Activated naive CD8-positive, alpha-beta T cell treated with anti-CD3 and anti-CD28 coated beads, Interleukin-2, amount 10 ng/mL, durations not matched to agents 7 days and 5 days (primary cell): Measurements from ENCODE around the gene TAS2R3. TPM values are rescaled to one million over a fixed set of nuclear protein-coding genes. Genes with fewer than 3 reads are reported as not detected.
A peak's percentile ranks its signal among the peaks of the same experiment; 100 is the strongest.
"Not testable (repeated sequence)": the region's sequence is repeated elsewhere in the genome, so short reads cannot be mapped to it uniquely, and the experiment has no call there.

ENCODE experiments used
- ATAC-seq: fragments of 150-1000 bp; cut with Tn5 transposase; one replicate; pipeline ENCODE4 v1.10.0; 2021; ENCODE audit warnings: low read depth, moderate library complexity
- POLR2A ChIA-PET: fragments of 350-600 bp; sonication (Branson Sonifier 250); formaldehyde crosslinking; loops from one replicate; lab custom pipeline; 2021; ENCODE audit warnings: antibody characterized with exemption; lab: Charles Lee
- DNase-seq: peaks from one replicate; pipeline ENCODE4 v3.0.0; 2021
- H3K27ac Mint-ChIP-seq: one replicate; pipeline ENCODE4 v1.8.0; 2022; ENCODE audit warnings: mild to moderate bottlenecking, mixed read lengths
- H3K27me3 Mint-ChIP-seq: one replicate; pipeline ENCODE4 v1.8.0; 2022; ENCODE audit warnings: mild to moderate bottlenecking, moderate library complexity, mixed read lengths
- H3K36me3 Mint-ChIP-seq: one replicate; pipeline ENCODE4 v1.8.0; 2021; ENCODE audit warnings: mild to moderate bottlenecking, mixed read lengths
- H3K4me1 Mint-ChIP-seq: one replicate; pipeline ENCODE4 v1.8.0; 2021; ENCODE audit warnings: mixed read lengths
- H3K4me3 Mint-ChIP-seq: one replicate; pipeline ENCODE4 v1.8.0; 2022; ENCODE audit warnings: mild to moderate bottlenecking, moderate library complexity, mixed read lengths
- H3K9me3 Mint-ChIP-seq: one replicate; pipeline ENCODE4 v1.8.0; 2021; ENCODE audit warnings: mixed read lengths
- total RNA-seq, 2 experiments: library from RNA; stranded (reverse); gene quantifications; one replicate each; pipeline ENCODE4 v1.2.3, GENCODE V29; 2021

TAS2R3 gene
- total RNA-seq, 2 experiments from 2014 or later: 2.9 to 3.1 TPM

GRCh38 chr7:141742229-141742628 is 21.7 kb upstream of the TAS2R3 start:
- Mint-ChIP-seq H3K27me3 (no peaks in the 10 kb centered on the region), H3K27ac (no peak overlapping the region), H3K9me3 (no peaks in the 10 kb centered on the region), H3K4me1 (peaks cover 21% of the 10 kb centered on the region), H3K36me3 (peaks cover 28% of the 10 kb centered on the region), H3K4me3 (no peak overlapping the region)
- ATAC-seq (no peak), DNase-seq (no peak)
- POLR2A ChIA-PET: no interaction called here

GRCh38 chr7:141744131-141744530 is 19.8 kb upstream of the TAS2R3 start:
- ATAC-seq (no peak), DNase-seq (no peak)
- H3K4me3 Mint-ChIP-seq: no peak overlapping the region
- peaks cover 18% of the 10 kb centered on the region for H3K4me1 Mint-ChIP-seq
- no peak overlapping the region for H3K27ac Mint-ChIP-seq
- no peaks in the 10 kb centered on the region for H3K27me3 Mint-ChIP-seq
- H3K9me3 Mint-ChIP-seq: no peaks in the 10 kb centered on the region
- POLR2A ChIA-PET: no interaction called here
- peaks cover 26% of the 10 kb centered on the region for H3K36me3 Mint-ChIP-seq

GRCh38 chr7:141748396-141748795 is 15.5 kb upstream of the TAS2R3 start:
- Mint-ChIP-seq H3K9me3 (peaks cover 17% of the 10 kb centered on the region), H3K4me3 (no peak overlapping the region), H3K27ac (no peak overlapping the region), H3K27me3 (no peaks in the 10 kb centered on the region), H3K4me1 (peaks cover 3% of the 10 kb centered on the region), H3K36me3 (peaks cover 57% of the 10 kb centered on the region)
- POLR2A ChIA-PET: no interaction called here
- DNase-seq (no peak), ATAC-seq (no peak)

GRCh38 chr7:141751904-141752303 is 12.0 kb upstream of the TAS2R3 start:
- H3K4me1 Mint-ChIP-seq, POLR2A ChIA-PET, H3K27ac Mint-ChIP-seq, DNase-seq, H3K4me3 Mint-ChIP-seq, H3K27me3 Mint-ChIP-seq, ATAC-seq: not testable (repeated sequence)
- H3K9me3 Mint-ChIP-seq: peaks cover 17% of the 10 kb centered on the region
- peaks cover 52% of the 10 kb centered on the region for H3K36me3 Mint-ChIP-seq

GRCh38 chr7:141752634-141753033 is 11.3 kb upstream of the TAS2R3 start:
- POLR2A ChIA-PET: no interaction called here
- peaks cover 17% of the 10 kb centered on the region for H3K9me3 Mint-ChIP-seq
- DNase-seq: no peak
- H3K27me3 Mint-ChIP-seq: no peaks in the 10 kb centered on the region
- no peak overlapping the region for H3K4me3 Mint-ChIP-seq
- H3K4me1 Mint-ChIP-seq: no peaks in the 10 kb centered on the region
- no peak overlapping the region for H3K27ac Mint-ChIP-seq
- no peak for ATAC-seq
- H3K36me3 Mint-ChIP-seq: peaks cover 52% of the 10 kb centered on the region

- peaks cover 53% of the 10 kb centered on the region for H3K36me3 Mint-ChIP-seq
- no peaks in the 10 kb centered on the region for H3K4me1 Mint-ChIP-seq
- H3K27me3 Mint-ChIP-seq: no peaks in the 10 kb centered on the region
- POLR2A ChIA-PET: no interaction called here
- DNase-seq (no peak), ATAC-seq (no peak)
- no peak overlapping the region for H3K4me3 Mint-ChIP-seq
- H3K9me3 Mint-ChIP-seq: peaks cover 15% of the 10 kb centered on the region
- no peak overlapping the region for H3K27ac Mint-ChIP-seq
Measured at GRCh38 chr7:141754939-141755338, 9.0 kb upstream of the TAS2R3 start.

GRCh38 chr7:141770083-141770583 is 6.2 kb downstream of the TAS2R3 start:
- H3K27ac Mint-ChIP-seq, H3K9me3 Mint-ChIP-seq, ATAC-seq, POLR2A ChIA-PET, H3K27me3 Mint-ChIP-seq, H3K4me1 Mint-ChIP-seq, H3K4me3 Mint-ChIP-seq, DNase-seq: not testable (repeated sequence)
- H3K36me3 Mint-ChIP-seq: peaks cover 29% of the 10 kb centered on the region

- Mint-ChIP-seq H3K27ac (no peak within 1 kb of the TSS), H3K4me1 (no peaks in the 10 kb centered on the region), H3K4me3 (no peak within 1 kb of the TSS), H3K9me3 (peaks cover 2% of the 10 kb centered on the region), H3K36me3 (peaks cover 45% of the 10 kb centered on the region), H3K27me3 (no peaks in the 10 kb centered on the region)
- ATAC-seq (no peak), DNase-seq (no peak)
- POLR2A ChIA-PET: no interaction called here
Measured at GRCh38 chr7:141776374-141776773, 12.5 kb downstream of the TAS2R3 start, which contains the start of gene TAS2R4. TAS2R4 (plus strand) TSS chr7:141776674; CDS start chr7:141778489, 1,815 bp downstream.

- H3K4me1 Mint-ChIP-seq: peaks cover 2% of the 10 kb centered on the region
- H3K27me3 Mint-ChIP-seq: no peaks in the 10 kb centered on the region
- H3K4me3 Mint-ChIP-seq: no peak overlapping the region
- peak; percentile 52 for ATAC-seq
- POLR2A ChIA-PET: no interaction called here
- DNase-seq: no peak
- no peak overlapping the region for H3K27ac Mint-ChIP-seq
- H3K9me3 Mint-ChIP-seq: no peaks in the 10 kb centered on the region
- H3K36me3 Mint-ChIP-seq: peaks cover under 1% of the 10 kb centered on the region
Measured at GRCh38 chr7:141785706-141786552, 22.0 kb downstream of the TAS2R3 start.

GRCh38 chr7:141788296-141788695 is 24.4 kb downstream of the TAS2R3 start:
- no peak overlapping the region for H3K4me3 Mint-ChIP-seq
- POLR2A ChIA-PET: no interaction called here
- H3K27me3 Mint-ChIP-seq: no peaks in the 10 kb centered on the region
- peaks cover 4% of the 10 kb centered on the region for H3K36me3 Mint-ChIP-seq
- no peaks in the 10 kb centered on the region for H3K9me3 Mint-ChIP-seq
- peaks cover 2% of the 10 kb centered on the region for H3K4me1 Mint-ChIP-seq
- ATAC-seq: no peak
- DNase-seq: no peak
- H3K27ac Mint-ChIP-seq: no peak overlapping the region

GRCh38 chr7:141789917-141790316 is 26.0 kb downstream of the TAS2R3 start, which contains the start of gene TAS2R5:
TAS2R5 (plus strand) TSS chr7:141790217; CDS start chr7:141790362, 145 bp downstream.
- no peak within 1 kb of the TSS for H3K4me3 Mint-ChIP-seq
- no peaks in the 10 kb centered on the region for H3K27me3 Mint-ChIP-seq
- POLR2A ChIA-PET: no interaction called here
- H3K4me1 Mint-ChIP-seq: peaks cover 2% of the 10 kb centered on the region
- H3K27ac Mint-ChIP-seq: no peak within 1 kb of the TSS
- peaks cover 7% of the 10 kb centered on the region for H3K36me3 Mint-ChIP-seq
- ATAC-seq (no peak), DNase-seq (no peak)
- no peaks in the 10 kb centered on the region for H3K9me3 Mint-ChIP-seq

GRCh38 chr7:141792526-141792925 is 28.6 kb downstream of the TAS2R3 start:
- peaks cover 10% of the 10 kb centered on the region for H3K36me3 Mint-ChIP-seq
- no peaks in the 10 kb centered on the region for H3K27me3 Mint-ChIP-seq
- DNase-seq (no peak), ATAC-seq (no peak)
- no peaks in the 10 kb centered on the region for H3K9me3 Mint-ChIP-seq
- H3K4me3 Mint-ChIP-seq: no peak overlapping the region
- no peaks in the 10 kb centered on the region for H3K4me1 Mint-ChIP-seq
- H3K27ac Mint-ChIP-seq: no peak overlapping the region
- POLR2A ChIA-PET: interaction anchor here (0.6 kb wide), 1 partner anchor 1124 kb away, joined by 3 read pairs; no protein-coding TSS in a partner anchor
